ENCODE results near the gene MRPS11.

DNA sequence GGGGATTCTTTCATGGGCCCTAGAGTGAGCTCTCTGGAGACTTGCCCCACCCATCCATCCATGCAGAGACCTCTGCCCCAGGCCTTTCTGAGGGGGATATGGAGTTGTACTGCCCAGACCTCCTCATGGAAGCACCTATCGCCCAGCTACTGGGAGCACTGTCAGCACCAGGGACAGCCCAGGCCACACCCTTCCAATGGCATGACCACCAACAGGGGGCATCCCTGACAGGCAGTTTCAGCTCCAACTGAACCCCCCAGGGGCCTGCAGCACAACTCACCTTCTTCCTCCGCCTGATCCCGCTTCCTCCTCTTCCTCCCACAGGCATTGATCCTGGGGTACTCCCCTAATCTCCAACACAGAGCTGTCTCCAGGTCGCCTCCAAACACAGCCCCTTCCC lies 21.8 kb downstream of the MRPS11 start:
- TF ChIP-seq POLR2A (IDR thresholded peaks at IDR 0.05) (no peak), CTCF (IDR thresholded peaks at IDR 0.05) (no peak), EP300 (IDR thresholded peaks at IDR 0.05) (no peak)

Measured in ovary (tissue), 3 donors.